ENCODE results near the gene RIMS4.

DNA sequence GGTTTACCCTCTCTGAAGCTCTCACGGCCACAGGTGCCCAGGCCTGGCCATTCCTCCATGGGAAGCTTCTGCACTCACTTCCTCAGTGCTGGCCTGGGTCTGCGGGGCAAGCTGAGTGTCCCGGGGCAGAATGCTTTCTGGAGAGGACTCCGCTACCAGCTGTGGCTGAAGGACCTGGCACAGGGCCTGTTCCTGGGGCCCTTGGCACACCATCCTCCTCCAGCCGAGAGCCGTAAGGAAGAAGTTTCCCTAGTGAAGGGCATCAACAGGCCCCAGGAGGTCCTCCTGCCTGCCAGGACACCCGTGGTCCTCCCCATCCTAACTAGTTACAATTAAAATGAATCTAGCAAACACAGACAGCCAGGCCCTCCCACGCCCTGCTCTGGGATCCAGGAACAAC lies 78.7 kb downstream of the RIMS4 start:
- TF ChIP-seq CTCF (IDR thresholded peaks at IDR 0.05), result no peak
- no peak for TF ChIP-seq POLR2A (IDR thresholded peaks at IDR 0.05)

Measured in thyroid gland (tissue), 4 donors.